IMR-90 (cell line): ENCODE data around the gene OR4D11.

Experiments used
- BHLHE40 ChIP-seq: fragments of 150-350 bp; IDR thresholded peaks from 2 replicates; pipeline ENCODE4 v1.6.1; 2016; ENCODE audit warnings: mild to moderate bottlenecking, low read depth, low read length
- CHD1 ChIP-seq: IDR thresholded peaks from 2 replicates; pipeline ENCODE4 v1.6.1; 2012; ENCODE audit warnings: low read depth, low read length, improper control_type of control experiment
- FOS ChIP-seq: fragments of 150-350 bp; IDR thresholded peaks from 2 replicates; pipeline ENCODE4 v1.6.1; 2016; ENCODE audit warnings: low read depth, low read length
- MAFK ChIP-seq: IDR thresholded peaks from 2 replicates; pipeline ENCODE4 v1.6.1; 2012; ENCODE audit warnings: low read depth, low read length, improper control_type of control experiment
- MXI1 ChIP-seq: IDR thresholded peaks from 2 replicates; pipeline ENCODE4 v1.6.1; 2012; ENCODE audit warnings: low read depth, mild to moderate bottlenecking, low read length, moderate library complexity, borderline replicate concordance
- NFE2L2 ChIP-seq: fragments of 150-350 bp; IDR thresholded peaks from 2 replicates; pipeline ENCODE4 v1.6.1; 2016; ENCODE audit warnings: low read depth, mild to moderate bottlenecking, low read length
- POLR2A ChIP-seq: IDR thresholded peaks from 2 replicates; pipeline ENCODE4 v1.6.1; 2012; ENCODE audit warnings: mild to moderate bottlenecking, low read depth, low read length
- RAD21 ChIP-seq: IDR thresholded peaks from 2 replicates; pipeline ENCODE4 v1.6.1; 2012; ENCODE audit warnings: low read length, improper control_type of control experiment
- RCOR1 ChIP-seq: IDR thresholded peaks from 2 replicates; pipeline ENCODE4 v1.6.1; 2012; ENCODE audit warnings: mild to moderate bottlenecking, low read length, improper control_type of control experiment; ENCODE audit not compliant: insufficient replicate concordance
- RFX5 ChIP-seq: IDR thresholded peaks from 2 replicates; pipeline ENCODE4 v1.8.0; 2012; ENCODE audit warnings: low read depth, mild to moderate bottlenecking, low read length, moderate library complexity
- SMC3 ChIP-seq: fragments of 150-350 bp; IDR thresholded peaks from 2 replicates; pipeline ENCODE4 v1.6.1; 2016; ENCODE audit warnings: low read depth, mild to moderate bottlenecking, antibody characterized with exemption, low read length, moderate library complexity
- TF ChIP-seq, protein P1 (sequence below): conservative IDR thresholded peaks from 2 replicates; pipeline ENCODE4 v1.5.1; 2012; ENCODE audit warnings: mild to moderate bottlenecking, low read depth, low read length, improper control_type of control experiment
- TF ChIP-seq, protein P2 (sequence below): fragments of 150-350 bp; IDR thresholded peaks from 2 replicates; pipeline ENCODE4 v1.6.1; 2017; ENCODE audit warnings: mild to moderate bottlenecking, antibody characterized with exemption, low read length, low read depth

DNA sequence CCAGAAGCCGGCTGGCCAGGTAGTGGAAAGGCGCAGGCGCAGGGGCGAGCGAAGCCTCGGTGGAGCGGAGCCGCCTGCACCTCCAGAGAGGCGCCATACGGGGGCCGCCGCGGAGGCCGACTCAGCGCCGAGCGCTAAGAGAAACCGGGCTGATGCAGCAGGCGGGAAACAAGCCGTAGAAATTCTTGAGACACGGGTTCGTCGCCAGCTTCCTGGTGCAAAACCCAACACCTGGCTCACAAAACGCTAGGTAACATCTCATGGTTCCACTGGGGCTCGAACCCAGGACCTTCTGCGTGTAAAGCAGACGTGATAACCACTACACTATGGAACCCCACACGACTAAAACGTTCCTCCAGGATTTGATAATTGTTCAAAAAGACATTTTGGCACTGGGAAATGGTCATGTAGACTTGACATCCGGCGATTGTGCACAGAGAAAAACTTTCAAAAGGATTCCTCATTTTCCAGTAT lies 47.0 kb downstream of the OR4D11 start:
- TF ChIP-seq NFE2L2 (no peak), POLR2A (no peak), BHLHE40 (no peak; the same call in 1 of the 2 replicates), RAD21 (peak; percentile 33), RFX5 (no peak), RCOR1 (no peak), FOS (peak; percentile 91), CHD1 (no peak), MXI1 (no peak), SMC3 (peak; percentile 18; the same call in 1 of the 2 replicates), MAFK (no peak; the same call in 1 of the 2 replicates)
- TF ChIP-seq, protein P1, sequence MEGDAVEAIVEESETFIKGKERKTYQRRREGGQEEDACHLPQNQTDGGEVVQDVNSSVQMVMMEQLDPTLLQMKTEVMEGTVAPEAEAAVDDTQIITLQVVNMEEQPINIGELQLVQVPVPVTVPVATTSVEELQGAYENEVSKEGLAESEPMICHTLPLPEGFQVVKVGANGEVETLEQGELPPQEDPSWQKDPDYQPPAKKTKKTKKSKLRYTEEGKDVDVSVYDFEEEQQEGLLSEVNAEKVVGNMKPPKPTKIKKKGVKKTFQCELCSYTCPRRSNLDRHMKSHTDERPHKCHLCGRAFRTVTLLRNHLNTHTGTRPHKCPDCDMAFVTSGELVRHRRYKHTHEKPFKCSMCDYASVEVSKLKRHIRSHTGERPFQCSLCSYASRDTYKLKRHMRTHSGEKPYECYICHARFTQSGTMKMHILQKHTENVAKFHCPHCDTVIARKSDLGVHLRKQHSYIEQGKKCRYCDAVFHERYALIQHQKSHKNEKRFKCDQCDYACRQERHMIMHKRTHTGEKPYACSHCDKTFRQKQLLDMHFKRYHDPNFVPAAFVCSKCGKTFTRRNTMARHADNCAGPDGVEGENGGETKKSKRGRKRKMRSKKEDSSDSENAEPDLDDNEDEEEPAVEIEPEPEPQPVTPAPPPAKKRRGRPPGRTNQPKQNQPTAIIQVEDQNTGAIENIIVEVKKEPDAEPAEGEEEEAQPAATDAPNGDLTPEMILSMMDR, result peak; percentile 49
- TF ChIP-seq, protein P2, sequence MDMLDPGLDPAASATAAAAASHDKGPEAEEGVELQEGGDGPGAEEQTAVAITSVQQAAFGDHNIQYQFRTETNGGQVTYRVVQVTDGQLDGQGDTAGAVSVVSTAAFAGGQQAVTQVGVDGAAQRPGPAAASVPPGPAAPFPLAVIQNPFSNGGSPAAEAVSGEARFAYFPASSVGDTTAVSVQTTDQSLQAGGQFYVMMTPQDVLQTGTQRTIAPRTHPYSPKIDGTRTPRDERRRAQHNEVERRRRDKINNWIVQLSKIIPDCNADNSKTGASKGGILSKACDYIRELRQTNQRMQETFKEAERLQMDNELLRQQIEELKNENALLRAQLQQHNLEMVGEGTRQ, result no peak
